NCI-H2081 (cell line): Measurements from ENCODE around the gene TRMT6.

Experiments
- DNase-seq, 2 experiments: peaks; one replicate each; lab custom pipeline; 2025; lab: John Stamatoyannopoulos, UW

TRMT6 gene

DNA sequence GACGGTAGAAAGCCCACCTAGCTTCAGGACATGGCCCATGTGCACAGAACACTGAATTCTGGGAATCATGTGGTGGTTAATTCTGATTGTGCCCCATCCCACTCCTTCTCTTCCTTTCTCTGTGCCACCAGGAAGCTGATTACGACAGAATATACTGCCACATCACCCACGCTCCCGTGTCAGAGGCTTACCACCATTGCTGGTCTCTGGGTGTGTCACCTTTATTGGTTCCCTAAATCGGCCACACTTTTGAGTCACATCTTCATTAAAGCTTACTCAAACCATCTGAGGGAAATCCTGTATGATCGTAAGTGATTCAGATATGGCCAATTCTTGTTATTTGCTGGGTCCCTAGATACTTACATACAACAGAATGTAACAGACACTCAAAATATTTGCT is 3.1 kb downstream of the TRMT6 start:
- no peak for DNase-seq

DNA sequence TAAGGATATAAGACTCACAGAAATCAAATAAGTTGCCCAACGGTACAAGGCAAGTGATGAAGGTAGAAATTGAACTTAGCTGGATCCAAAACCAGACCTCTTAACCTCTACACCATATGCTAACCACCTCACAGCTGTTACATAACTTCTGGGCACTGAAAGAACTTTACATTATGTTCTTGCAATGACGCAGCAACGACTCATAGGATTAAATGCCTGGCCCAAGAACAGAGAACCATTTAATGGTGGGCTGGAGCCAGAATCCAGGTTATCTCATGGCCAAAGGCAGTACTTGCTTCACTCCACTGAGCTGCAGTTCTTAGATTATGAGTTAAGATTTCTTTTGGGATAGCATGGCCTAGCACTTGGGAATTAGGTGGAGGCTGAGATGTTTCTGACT is 4.4 kb downstream of the TRMT6 start:
- no peak for DNase-seq

DNA sequence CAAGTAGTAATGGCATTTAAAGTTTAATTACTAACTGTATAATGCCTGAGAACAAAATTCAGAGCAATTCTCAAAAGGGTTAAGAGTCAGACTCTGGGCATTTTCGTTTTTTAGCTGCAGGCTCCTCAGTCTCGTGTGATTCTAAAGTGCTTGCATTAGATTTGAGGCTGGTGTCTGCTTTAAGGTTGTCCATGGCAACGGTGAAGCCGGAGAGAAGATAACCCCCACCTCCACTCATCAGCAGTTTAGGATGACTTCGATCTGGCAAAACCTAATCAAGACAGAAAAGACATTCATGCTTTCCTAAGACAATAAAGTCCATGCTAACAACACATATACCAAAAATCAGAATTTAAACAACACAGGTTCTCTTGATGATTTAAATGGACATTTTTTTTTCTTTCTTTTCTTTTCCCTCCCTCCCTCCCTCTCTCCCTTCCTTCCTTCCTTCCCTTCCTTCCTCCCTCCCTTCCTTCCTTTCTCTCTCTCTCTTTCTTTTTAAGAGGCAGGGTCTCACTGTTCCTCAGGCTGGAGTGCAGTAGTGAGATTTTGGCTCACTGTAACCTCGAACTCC is 11.8 kb downstream of the TRMT6 start:
- no peak for DNase-seq

DNA sequence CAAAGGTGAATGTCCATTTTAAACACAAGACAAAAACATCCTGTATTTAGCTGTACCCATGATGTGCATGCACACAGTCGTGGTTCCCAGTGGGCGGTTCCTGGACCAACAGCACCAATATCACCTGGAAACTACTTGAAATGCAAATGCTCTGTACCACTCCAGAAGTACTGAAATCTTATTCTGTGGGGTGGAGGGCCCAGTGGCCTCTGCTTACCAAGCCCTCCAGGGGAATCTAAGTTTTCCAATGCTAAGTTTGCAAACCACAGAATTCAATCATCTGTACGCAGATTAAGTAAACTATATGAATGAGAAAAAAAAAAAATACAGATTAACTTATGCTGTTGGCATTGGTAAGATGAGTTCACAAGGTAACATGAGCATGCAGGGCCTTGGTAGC is 14.1 kb downstream of the TRMT6 start:
- no peak for DNase-seq

DNA sequence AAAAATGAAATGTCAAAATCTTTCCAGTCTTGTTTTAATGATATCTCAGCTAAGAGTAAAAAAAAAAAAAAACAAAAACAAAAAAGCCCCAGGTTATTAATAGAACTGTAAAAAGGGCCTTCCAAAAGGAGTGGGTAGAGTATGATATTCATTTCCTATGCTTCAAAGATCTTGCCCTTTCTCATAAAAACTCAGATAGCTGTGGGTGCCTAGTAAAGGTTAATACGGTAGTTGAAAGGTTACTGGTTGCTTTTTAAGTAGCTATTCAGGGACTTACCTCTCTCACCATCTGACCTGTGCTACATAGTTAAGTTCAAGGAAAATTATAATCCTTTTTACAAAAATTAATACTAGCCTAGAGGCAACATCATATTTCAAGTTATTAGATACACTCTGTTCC is 14.9 kb downstream of the TRMT6 start:
- DNase-seq, result no peak

DNA sequence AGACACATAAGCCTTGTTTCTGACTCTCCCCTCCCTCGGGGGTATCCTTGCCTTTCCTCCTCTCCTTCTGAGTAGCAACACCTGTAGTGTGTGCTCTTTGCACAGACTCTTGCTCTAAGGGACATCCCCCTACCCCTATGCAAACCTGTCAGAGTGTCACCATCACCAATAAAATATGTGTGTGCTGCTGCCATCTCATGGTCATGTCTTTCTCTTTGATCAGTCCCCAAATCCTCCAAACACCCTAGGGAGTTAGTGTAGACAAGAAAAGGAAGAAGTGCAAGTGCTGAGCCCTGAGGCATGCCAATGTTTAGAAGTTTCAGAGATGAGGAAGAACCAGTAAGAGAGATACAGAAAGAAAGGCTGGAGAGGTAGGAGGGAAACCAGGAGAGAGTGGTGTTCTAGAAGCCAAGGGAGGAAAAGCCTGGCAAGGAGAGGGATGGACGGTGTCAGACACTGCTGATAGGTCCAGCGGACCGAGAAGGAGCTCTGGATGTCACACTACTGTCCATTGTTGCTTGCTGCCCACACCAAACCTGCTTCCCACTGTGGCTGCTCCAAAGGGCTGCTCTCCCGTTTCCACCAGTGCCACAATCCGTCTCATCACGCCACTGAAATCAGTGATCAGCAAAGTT is 16.4 kb downstream of the TRMT6 start:
- peak in 1 of 2 experiments; percentile 18 for DNase-seq

DNA sequence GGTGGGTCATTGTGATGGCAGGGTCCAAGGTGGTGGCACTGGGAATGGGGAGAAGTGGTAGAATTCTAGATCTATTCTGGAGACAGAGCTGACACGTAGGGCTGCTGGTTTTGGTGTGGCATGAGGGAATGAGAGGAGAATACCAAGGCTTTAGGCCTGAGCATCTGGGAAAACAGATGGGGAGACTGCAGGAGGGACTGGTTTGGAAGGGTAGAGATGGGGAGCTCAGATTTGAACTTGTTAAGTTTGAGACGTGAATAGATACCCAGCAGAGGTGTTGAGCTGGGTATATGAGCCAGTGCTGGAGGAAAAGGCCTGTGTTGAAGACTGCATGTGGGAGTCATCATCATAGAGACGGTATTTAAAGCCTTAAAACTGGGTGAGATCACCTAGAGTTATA is 17.5 kb downstream of the TRMT6 start:
- DNase-seq, result no peak

DNA sequence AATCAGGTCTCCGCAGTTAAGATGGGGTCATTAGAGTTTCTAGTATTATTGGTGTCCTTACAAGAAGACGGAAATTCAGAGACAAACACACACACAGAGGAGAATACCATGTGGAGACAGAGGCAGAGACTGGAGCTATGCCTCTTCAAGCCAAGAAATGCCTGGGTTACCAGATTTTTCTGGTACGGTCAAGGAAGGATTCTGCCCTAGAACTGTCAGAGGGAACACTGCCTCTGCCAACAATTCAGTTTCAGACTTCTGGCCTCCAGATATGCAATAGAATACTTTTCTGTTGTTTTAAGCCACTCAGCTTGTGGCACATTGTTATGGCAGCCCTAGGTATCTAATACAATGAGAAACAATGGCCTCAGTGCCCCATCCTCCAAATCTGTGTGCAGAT is 18.9 kb downstream of the TRMT6 start:
- DNase-seq, result no peak

DNA sequence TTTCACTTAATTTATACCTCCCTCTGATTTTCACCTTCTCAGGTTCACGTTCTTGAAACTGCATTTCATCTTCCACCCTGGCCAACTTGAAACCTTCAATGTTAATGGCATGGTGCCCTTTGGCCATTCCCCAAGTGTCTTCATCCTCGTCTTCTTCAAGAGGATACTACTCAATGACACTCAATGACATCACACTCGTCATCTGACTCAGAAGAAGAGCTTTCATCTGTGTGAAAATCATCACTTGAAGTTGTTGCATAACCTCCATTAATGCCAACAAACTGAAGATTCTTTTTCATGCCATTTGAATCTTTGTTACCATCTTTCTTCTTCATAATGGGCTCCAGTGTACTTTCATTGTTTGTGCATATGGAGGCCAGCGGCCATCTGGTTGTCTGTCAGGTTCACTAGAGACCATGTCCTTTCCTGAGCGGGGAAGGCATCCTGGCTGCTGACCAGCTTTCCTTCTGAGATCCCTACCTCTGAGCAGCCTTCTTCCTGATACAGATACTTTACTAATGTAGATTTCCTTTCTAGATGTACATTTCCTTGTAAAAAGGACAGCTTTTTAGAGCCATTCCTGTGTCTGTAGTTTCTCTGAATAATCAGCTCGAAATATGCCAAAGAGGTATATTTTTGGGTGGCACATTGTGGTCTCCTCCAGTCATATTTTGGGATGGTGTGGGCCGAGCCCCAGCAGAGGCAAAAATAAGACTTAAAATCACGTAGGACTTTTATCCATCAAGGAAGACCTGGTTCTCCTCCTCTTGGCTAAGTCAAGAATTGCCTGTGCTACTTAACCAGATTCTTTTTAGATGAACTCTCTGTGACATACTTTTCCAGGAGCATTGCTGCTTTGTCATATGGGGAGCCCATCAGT is 21.3 kb downstream of the TRMT6 start:
- DNase-seq, result no peak

DNA sequence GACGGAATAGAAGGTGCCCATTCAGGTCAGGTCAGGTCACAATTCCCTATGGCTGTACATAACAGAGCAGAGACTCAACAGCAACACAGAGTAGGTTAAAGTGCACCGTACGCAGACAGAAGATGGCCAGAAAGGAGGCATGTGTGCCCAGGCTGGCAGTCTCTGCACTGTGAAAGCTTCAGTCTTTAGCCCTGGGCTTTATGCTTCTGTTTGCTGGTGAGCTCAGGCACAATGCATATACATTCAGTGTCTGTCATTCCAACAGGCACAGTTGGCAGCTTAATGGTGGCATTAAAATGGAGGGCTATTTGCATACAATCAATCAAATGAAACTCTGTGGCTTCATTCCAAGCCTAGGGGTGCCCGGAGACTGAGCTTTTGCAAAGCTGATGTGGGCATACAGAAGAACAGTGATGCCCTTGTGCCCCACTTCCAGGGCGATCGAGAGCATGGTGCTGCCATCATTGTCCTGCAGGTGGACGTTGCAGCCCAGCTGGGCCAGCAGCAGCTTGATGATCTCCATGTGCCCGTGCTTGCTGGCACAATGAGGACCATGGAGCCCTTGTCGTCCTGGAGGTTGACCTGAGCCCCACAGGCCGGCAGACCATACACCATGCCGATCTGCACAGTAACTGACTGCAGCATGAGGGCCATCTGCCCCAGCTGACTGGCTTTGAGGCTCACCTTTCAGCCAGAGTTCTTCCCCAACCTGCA is 22.4 kb downstream of the TRMT6 start:
- DNase-seq, result no peak

DNA sequence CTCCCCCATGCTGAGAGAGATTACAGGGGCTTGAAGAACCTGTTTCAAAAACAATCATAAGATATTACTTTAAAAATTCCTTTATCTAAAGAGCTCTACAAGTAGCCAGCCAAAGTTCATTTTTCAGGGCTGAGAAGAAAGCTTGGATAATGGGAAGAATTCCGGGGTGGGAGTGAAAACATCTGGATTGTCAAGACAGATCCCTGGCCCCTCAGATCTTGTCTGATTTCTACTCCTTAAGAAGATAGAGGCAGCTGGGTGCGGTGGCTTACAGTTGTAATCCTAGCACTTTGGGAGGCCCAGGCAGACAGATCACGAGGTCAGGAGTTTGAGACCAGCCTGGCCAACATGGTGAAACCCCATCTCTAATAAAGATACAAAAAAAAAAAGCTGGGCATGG is 24.8 kb downstream of the TRMT6 start:
- no peak for DNase-seq

DNA sequence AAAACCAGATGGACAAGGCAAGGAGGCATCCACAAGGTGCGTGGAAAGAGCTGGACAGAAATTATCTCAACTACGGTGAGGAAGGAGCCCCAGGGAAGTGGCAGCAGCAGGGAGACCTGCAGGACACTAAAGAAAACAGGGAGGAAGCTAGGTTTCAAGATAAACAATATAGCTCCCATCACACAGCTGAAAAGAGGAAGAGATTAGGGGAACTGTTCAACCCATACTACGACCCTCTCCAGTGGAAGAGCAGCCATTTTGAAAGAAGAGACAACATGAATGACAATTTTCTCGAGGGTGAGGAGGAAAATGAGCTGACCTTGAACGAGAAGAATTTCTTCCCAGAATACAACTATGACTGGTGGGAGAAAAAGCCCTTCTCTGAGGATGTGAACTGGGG is 26.8 kb downstream of the TRMT6 start:
- DNase-seq, result no peak

DNA sequence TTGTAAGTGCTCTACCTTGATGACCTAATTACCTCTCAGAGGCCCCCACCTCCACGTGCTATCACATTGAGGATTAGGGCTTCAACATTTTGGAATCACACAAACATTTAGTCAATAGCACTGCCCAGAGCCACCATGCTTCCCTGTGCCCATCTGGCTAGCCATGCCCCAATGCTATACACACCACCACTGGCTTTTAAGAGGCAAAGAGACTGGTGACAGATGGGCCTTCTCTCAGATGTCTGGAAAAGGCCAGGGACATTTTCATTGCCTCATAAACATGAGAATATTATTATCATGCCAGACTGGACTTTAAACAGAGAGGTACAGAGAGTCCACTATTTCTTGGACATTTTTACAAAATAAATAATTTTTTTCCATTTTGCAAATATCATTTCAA is 29.8 kb downstream of the TRMT6 start:
- DNase-seq, result no peak

DNA sequence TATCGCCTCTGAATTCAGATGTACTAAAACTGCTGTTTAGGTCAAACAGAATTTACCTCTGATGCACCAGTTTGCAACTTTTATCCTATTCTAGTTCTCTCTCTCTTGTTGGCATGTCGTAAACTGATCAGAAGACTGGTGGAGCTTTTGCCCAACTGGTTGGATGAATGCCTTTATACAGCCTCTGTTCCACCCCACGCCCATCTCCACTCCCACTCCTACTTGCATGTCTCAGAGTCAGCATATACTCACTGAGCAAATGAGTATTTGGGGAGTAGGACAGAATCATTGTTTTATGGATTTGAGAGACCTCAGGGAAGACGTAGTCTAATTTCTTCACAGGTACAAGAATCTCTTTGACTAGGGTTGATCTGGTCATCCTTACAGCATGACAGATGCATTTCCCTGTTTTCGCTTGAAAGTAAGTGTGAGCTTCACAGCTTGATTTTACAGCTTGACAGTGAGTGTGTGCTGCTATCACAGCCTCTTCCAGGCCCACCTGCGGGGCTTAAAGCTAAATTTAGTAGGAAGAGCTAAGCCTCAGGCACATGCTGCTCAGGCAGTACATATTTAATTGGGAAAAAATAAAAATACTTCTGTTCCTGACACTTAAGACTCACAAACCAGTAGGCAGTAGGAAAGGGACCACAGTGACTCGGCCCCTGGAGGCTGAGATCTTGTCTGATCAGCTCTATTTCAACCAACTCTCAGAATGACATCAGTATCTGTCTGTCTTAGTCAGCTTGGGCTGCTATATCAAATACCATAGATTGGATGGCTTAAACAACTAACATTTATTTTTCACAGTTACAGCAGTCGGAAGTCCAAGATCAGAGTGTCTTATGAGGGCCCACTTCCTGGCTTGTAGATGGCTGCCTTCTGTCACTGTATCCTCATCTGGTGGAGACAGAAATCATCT is 30.4 kb downstream of the TRMT6 start:
- no peak for DNase-seq

DNA sequence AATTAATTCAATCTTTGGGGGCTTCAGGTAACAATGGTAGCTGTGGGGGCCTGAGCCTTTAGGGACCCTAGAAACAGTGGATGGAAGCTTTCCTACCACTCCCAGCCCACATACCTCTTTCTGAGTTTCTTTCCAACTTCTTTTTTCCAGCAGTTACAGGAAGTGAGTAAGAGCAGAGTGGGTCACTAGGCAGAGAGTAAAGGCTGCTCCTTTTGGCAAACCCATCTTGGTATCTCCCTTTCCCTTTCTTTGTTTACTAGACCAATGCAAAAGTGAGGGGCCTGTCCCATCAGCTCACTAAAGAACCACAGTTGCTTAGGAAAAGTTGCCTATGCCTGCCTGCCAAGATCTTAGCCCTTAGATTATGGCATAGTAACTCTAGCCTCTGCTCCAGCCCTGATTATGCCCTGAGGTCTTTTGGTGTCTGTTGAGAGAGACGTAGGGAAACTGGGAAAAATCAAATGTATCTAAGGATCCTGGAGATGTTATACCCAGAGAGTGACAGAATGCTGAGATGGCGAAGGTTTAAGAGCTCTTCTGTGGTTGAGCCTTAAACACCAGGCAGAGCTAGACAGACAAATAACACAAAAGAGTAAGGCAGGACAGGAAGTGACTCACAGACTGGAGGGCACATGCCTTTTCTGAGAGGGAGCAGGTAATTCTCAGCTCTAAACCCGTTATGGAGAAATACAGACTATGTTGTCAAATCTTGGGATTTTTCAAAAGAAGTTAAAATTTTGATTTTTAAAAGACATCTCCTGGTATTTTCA is 31.3 kb downstream of the TRMT6 start:
- DNase-seq, result no peak

DNA sequence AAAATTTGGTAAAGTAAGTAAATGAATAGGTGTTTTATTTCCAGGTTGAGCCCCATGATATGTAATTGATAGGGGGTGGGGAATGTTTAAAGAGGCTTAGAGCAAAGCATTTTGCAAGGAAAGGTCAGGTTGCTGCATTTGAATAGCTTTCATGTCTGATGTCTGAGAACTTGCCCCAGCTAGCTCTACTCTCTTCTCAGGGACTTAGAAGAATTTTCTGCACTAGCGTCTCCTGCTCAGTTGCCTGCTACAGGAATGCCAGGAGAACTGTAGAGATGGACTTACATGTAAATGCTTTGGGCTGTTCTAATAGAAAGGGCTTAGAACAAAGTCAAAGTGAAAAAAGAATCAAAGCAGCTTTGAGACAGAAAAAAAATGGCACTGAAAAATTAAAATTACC is 35.5 kb downstream of the TRMT6 start:
- no peak for DNase-seq

DNA sequence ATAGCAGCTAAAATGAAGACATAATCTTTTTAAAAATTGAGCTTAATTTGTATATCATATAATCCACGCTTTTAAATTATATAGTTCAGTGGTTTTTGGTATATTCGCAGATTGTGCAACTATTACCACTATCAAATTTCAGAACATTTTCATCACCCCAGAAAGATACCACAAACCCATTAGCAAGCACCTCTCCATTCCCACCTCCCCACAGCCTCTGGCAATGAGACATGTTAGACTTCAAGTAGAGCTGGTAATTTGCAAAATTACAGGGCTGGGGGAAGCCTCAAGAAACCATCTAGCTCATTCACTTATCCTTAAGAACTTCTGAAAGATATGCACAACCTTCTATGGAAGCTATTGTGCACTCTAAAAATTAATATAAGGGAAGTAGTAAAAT is 37.2 kb downstream of the TRMT6 start:
- no peak for DNase-seq

DNA sequence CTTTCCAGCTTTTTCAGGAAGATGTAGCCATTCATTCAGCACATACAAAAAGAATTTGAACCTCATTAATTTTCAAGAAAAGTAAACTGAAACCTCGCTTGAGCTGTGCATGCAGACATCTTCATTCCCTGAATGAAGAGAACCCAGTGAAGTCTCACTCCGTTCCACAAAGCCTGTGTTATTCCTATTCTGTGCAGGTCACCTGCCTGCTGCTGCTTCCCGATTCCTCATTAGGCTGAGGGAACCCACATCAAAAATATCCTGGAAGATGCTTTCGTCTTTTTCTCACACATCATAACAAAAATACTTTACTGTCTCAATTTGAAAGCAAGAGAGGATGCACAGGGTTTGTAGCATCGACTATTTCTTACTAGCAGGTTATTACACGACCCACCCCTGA is 40.1 kb downstream of the TRMT6 start:
- DNase-seq, result no peak

DNA sequence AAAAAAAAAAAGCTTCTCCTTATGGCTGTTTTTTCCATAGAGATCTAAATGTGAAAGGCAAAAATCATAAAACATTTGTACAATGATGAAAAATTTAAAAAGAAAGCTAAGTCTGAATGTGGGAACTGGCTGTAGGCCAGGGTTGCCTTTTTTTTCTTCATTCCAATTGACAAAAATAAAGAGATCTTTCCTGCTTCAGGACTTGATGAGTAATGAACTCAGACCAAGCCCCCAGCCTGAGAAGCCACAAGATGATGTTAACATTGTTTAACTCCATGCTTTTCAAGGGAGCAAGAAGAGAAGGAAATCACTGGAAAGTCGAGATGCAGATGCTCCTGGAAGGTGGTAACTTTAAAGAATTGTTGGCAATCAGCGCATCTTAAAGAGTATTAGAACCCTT is 41.4 kb downstream of the TRMT6 start:
- no peak for DNase-seq

DNA sequence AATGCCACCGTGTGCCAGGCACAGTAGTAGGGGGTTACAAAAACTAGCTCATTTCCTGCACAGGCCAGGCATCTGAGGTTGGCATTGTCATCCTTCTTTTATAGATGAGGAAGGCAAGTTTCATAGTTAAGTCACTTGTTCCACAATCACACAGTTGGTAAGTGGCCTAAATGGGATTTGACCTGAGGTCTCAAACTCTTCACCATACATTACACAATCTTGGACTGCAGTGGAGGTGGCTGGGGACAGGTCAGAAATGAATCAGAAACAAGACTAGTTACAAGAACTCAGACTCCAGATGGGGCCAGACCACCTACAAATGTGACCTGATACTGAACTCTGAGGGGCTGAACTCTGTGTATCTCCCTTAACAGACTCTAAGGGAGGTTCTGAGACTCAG is 49.4 kb downstream of the TRMT6 start:
- no peak for DNase-seq

DNA sequence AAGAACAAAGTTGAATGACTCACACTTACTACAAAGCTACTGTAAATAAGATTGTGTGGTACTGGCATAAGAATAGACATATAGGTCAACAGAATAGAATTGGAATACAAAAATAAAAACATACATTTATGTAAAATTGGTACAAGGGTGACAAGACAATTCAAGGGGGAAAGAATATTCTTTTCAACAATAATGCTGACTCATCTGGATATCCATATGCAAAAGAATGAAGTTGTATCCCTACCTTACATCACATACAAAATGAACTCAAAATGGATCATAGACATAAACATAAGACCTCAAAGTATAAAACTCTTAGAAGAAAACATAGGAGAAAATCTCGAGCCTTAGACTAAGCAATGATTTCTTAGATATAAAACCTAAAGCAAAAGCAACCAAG is 50.9 kb downstream of the TRMT6 start:
- no peak for DNase-seq
